OCI-LY1 (cell line): ENCODE data around the gene PDZRN3.

Experiments
- EZH2 ChIP-seq: fragments of 200-600 bp; sonication (generic), shearing (Covaris generic); IDR thresholded peaks from 2 replicates; pipeline ENCODE4 v1.8.0; 2017; ENCODE audit warnings: borderline replicate concordance, mixed run types, mild to moderate bottlenecking, antibody characterized with exemption, low read length, moderate library complexity, mixed read lengths
- TF ChIP-seq, protein P1 (sequence below): fragments of 200-600 bp; sonication (generic), shearing (Covaris generic); IDR thresholded peaks from 2 replicates; pipeline ENCODE4 v1.5.1; 2017; ENCODE audit warnings: mild to moderate bottlenecking, antibody characterized with exemption, low read length, moderate library complexity, mixed read lengths

GRCh38 chr3:73435055-73435454 lies 189.7 kb downstream of the PDZRN3 start:
- TF ChIP-seq, protein P1, sequence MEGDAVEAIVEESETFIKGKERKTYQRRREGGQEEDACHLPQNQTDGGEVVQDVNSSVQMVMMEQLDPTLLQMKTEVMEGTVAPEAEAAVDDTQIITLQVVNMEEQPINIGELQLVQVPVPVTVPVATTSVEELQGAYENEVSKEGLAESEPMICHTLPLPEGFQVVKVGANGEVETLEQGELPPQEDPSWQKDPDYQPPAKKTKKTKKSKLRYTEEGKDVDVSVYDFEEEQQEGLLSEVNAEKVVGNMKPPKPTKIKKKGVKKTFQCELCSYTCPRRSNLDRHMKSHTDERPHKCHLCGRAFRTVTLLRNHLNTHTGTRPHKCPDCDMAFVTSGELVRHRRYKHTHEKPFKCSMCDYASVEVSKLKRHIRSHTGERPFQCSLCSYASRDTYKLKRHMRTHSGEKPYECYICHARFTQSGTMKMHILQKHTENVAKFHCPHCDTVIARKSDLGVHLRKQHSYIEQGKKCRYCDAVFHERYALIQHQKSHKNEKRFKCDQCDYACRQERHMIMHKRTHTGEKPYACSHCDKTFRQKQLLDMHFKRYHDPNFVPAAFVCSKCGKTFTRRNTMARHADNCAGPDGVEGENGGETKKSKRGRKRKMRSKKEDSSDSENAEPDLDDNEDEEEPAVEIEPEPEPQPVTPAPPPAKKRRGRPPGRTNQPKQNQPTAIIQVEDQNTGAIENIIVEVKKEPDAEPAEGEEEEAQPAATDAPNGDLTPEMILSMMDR: no peak
- no peak for TF ChIP-seq EZH2
